Measurements from ENCODE around the gene MRPS16.

MRPS16 gene

GRCh38 chr10:73244866-73245477, 7.5 kb downstream of the MRPS16 start:
- no peak for DNase-seq (ENCODE audit: low read depth in 1 of 2, low spot score in 1 of 2)

GRCh38 chr10:73239908-73240307, 12.5 kb downstream of the MRPS16 start:
- no peak for DNase-seq (ENCODE audit: low read depth in 1 of 2, low spot score in 1 of 2)

- DNase-seq (ENCODE audit: low read depth in 1 of 2, low spot score in 1 of 2), result no peak
These were observed 13.4 kb downstream of the MRPS16 start for GRCh38 chr10:73238990-73239566.

GRCh38 chr10:73234695-73235094, 17.7 kb downstream of the MRPS16 start:
- no peak for DNase-seq (ENCODE audit: low read depth in 1 of 2, low spot score in 1 of 2)

GRCh38 chr10:73233883-73234282, 18.6 kb downstream of the MRPS16 start:
- DNase-seq (ENCODE audit: low read depth in 1 of 2, low spot score in 1 of 2), result no peak

- DNase-seq (ENCODE audit: low read depth in 1 of 2, low spot score in 1 of 2), result no peak
These were observed 19.6 kb downstream of the MRPS16 start for GRCh38 chr10:73232887-73233286.

- DNase-seq (ENCODE audit: low read depth in 1 of 2, low spot score in 1 of 2), result no peak
These were observed 22.9 kb downstream of the MRPS16 start for GRCh38 chr10:73229567-73229966.

- DNase-seq (ENCODE audit: low read depth in 1 of 2, low spot score in 1 of 2), result no peak
These were observed 24.2 kb downstream of the MRPS16 start for GRCh38 chr10:73228247-73228646.

GRCh38 chr10:73226663-73227062, 25.8 kb downstream of the MRPS16 start:
- no peak for DNase-seq (ENCODE audit: low read depth in 1 of 2, low spot score in 1 of 2)

GRCh38 chr10:73225518-73225917, 26.9 kb downstream of the MRPS16 start:
- no peak for DNase-seq (ENCODE audit: low read depth in 1 of 2, low spot score in 1 of 2)

- no peak for DNase-seq (ENCODE audit: low read depth in 1 of 2, low spot score in 1 of 2)
These were observed 31.5 kb downstream of the MRPS16 start for GRCh38 chr10:73220989-73221388.

- no peak for DNase-seq (ENCODE audit: low read depth in 1 of 2, low spot score in 1 of 2)
These were observed 33.1 kb downstream of the MRPS16 start for GRCh38 chr10:73219384-73219783.

- DNase-seq (ENCODE audit: low read depth in 1 of 2, low spot score in 1 of 2), result no peak
These were observed 33.8 kb downstream of the MRPS16 start for GRCh38 chr10:73218431-73219191.

- no peak for DNase-seq (ENCODE audit: low read depth in 1 of 2, low spot score in 1 of 2)
These were observed 34.8 kb downstream of the MRPS16 start for GRCh38 chr10:73217628-73218027.

GRCh38 chr10:73215749-73216148, 36.7 kb downstream of the MRPS16 start:
- no peak for DNase-seq (ENCODE audit: low read depth in 1 of 2, low spot score in 1 of 2)

- DNase-seq (ENCODE audit: low read depth in 1 of 2, low spot score in 1 of 2), result no peak
These were observed 41.2 kb downstream of the MRPS16 start for GRCh38 chr10:73211106-73211811.

GRCh38 chr10:73210395-73211105, 41.9 kb downstream of the MRPS16 start:
- DNase-seq (ENCODE audit: low read depth in 1 of 2, low spot score in 1 of 2), result no peak

GRCh38 chr10:73209705-73210104, 42.7 kb downstream of the MRPS16 start:
- no peak for DNase-seq (ENCODE audit: low read depth in 1 of 2, low spot score in 1 of 2)

GRCh38 chr10:73207883-73208282, 44.6 kb downstream of the MRPS16 start:
- DNase-seq (ENCODE audit: low read depth in 1 of 2, low spot score in 1 of 2), result no peak

GRCh38 chr10:73206385-73206784, 46.1 kb downstream of the MRPS16 start:
- DNase-seq (ENCODE audit: low read depth in 1 of 2, low spot score in 1 of 2), result no peak

- no peak for DNase-seq (ENCODE audit: low read depth in 1 of 2, low spot score in 1 of 2)
These were observed 46.6 kb downstream of the MRPS16 start for GRCh38 chr10:73205890-73206289.

All from activated CD4-positive, alpha-beta T cell treated with anti-CD3 and anti-CD28 coated beads, Interleukin-2, amount 50 U/mL, for 24 hours (primary cell).